Endothelial cell of umbilical vein (primary cell): ENCODE measurements around the gene ATAT1. TPM values are rescaled to one million over a fixed set of nuclear protein-coding genes. Genes with fewer than 3 reads are reported as not detected.

Source experiments
- BruUV-seq: library from RNA; stranded (reverse); fragments of 400-500 nt; replicated peaks from 2 replicates; lab custom pipeline; 2021; lab: Mats Ljungman, UMichigan
- CTCF ChIA-PET: fragments of 300-600, 350-600 bp; sonication (Branson Sonifier 250); formaldehyde crosslinking; loops from one replicate; lab custom pipeline; 2021; ENCODE audit warnings: antibody characterized with exemption, inconsistent platforms; lab: Charles Lee
- POLR2A ChIA-PET: fragments of 300-600, 350-600 bp; sonication (Branson Sonifier 250); formaldehyde crosslinking; loops from one replicate; lab custom pipeline; 2021; ENCODE audit warnings: antibody characterized with exemption, inconsistent platforms; lab: Charles Lee
- DNase-seq: peaks from one replicate; pipeline ENCODE4 v3.0.0-alpha.2; 2011; ENCODE audit warnings: low read depth, low spot score
- FAIRE-seq: peaks from 2 replicates; lab custom pipeline; 2011; peaks lifted over from hg19 to GRCh38; lab: Jason Lieb, UNC
- H2AFZ ChIP-seq: 2 replicates; pipeline ENCODE4 v1.6.0; 2012; ENCODE audit warnings: low read depth, low read length, control low read depth, inconsistent platforms
- H3K27ac ChIP-seq: 2 replicates; pipeline ENCODE4 v1.5.1; 2011; ENCODE audit warnings: low read depth, mild to moderate bottlenecking, control low read depth, low read length, moderate library complexity; ENCODE audit not compliant: insufficient read depth
- H3K27me3 ChIP-seq, 2 experiments: 2 replicates each; pipeline versions ENCODE4 v1.6.0 to v1.6.1; 2011; ENCODE audit warnings: low read length in 2 of 2, mixed read lengths in 1 of 2; ENCODE audit not compliant: control insufficient read depth in 2 of 2, insufficient read depth in 2 of 2
- H3K36me3 ChIP-seq, 2 experiments: 2 replicates in 1 of 2; 3 replicates in 1 of 2; pipeline ENCODE4 v1.5.1; 2011; ENCODE audit warnings: low read length in 2 of 2, mild to moderate bottlenecking in 1 of 2, moderate library complexity in 1 of 2; ENCODE audit not compliant: control insufficient read depth in 2 of 2, insufficient read depth in 2 of 2; ENCODE audit errors: extremely low read depth in 1 of 2
- H3K4me1 ChIP-seq: 3 replicates; pipeline ENCODE4 v1.5.1; 2011; ENCODE audit warnings: mild to moderate bottlenecking, low read length; ENCODE audit not compliant: control insufficient read depth, insufficient read depth; ENCODE audit errors: extremely low read depth
- H3K4me2 ChIP-seq: 2 replicates; pipeline ENCODE4 v1.6.1; 2011; ENCODE audit warnings: low read length, control low read depth, mixed read lengths; ENCODE audit not compliant: insufficient read depth
- H3K4me3 ChIP-seq, 3 experiments: fragments of 200-600 bp in 1 of 3; sonication (generic), shearing (Covaris generic) in 1 of 3; replicated peaks in 1 of 3; 2 replicates each; pipeline ENCODE4 v1.5.1; 2011 to 2016; ENCODE audit warnings: control low read depth in 3 of 3, low read length in 3 of 3, mild to moderate bottlenecking in 2 of 3, inconsistent platforms in 1 of 3, low read depth in 1 of 3, moderate library complexity in 1 of 3; ENCODE audit not compliant: insufficient read depth in 1 of 3
- H3K79me2 ChIP-seq: 2 replicates; pipeline ENCODE4 v1.6.0; 2012; ENCODE audit warnings: low read length, inconsistent platforms; ENCODE audit not compliant: control insufficient read depth, insufficient read depth
- H3K9ac ChIP-seq: replicated peaks from 2 replicates; pipeline ENCODE3; 2011; ENCODE audit warnings: low read length, control low read depth; ENCODE audit not compliant: insufficient read depth; ENCODE audit errors: extremely low read depth
- H3K9me1 ChIP-seq: replicated peaks from 3 replicates; pipeline ENCODE4 v1.6.0; 2011; ENCODE audit warnings: mild to moderate bottlenecking, low read length; ENCODE audit not compliant: control insufficient read depth, insufficient read depth; ENCODE audit errors: extremely low read depth
- H3K9me3 ChIP-seq: replicated peaks from 2 replicates; pipeline ENCODE4 v1.5.1; 2012; ENCODE audit warnings: low read length, inconsistent platforms; ENCODE audit not compliant: control insufficient read depth, insufficient read depth
- H4K20me1 ChIP-seq: replicated peaks from 2 replicates; pipeline ENCODE3; 2011; ENCODE audit warnings: mild to moderate bottlenecking, low read length; ENCODE audit not compliant: control insufficient read depth, insufficient read depth; ENCODE audit errors: extremely low read depth
- FOS ChIP-seq: IDR thresholded peaks from 2 replicates; pipeline ENCODE4 v1.6.1; 2011; ENCODE audit warnings: mild to moderate bottlenecking, low read length, moderate library complexity, borderline replicate concordance; ENCODE audit not compliant: insufficient read depth
- GATA2 ChIP-seq: IDR thresholded peaks from 2 replicates; pipeline ENCODE4 v1.7.0; 2011; ENCODE audit warnings: low read depth, mild to moderate bottlenecking, moderate library complexity, mixed read lengths, low read length; ENCODE audit not compliant: insufficient read length, insufficient read depth
- POLR2A ChIP-seq: IDR thresholded peaks from 2 replicates; pipeline ENCODE4 v1.6.1; 2012; ENCODE audit warnings: low read depth, mild to moderate bottlenecking, control low read depth, low read length
- POLR2AphosphoS5 ChIP-seq: IDR thresholded peaks from 2 replicates; pipeline ENCODE4 v1.6.1; 2012; ENCODE audit warnings: low read depth, mild to moderate bottlenecking, control low read depth, low read length, moderate library complexity; ENCODE audit not compliant: insufficient read depth
- dilution Hi-C: fragments of 300-500 bp; cut with MboI; formaldehyde crosslinking; loops from one replicate; pipeline ENCODE4 v1.15.0; 2019; ENCODE audit warnings: low sequenced_read_pairs; ENCODE audit not compliant: extremely low pct_ligation_motif_present
- intact Hi-C: fragments of 100-400 bp; cut with micrococcal nuclease; formaldehyde crosslinking; loops from one replicate; pipeline ENCODE4 v1.10.0; 2022
- polyA plus RNA-seq, 4 experiments: library from polyadenylated mRNA; depleted of rRNA in 3 of 4; stranded (reverse) in 3 of 4; unstranded in 1 of 4; fragments of >200 nt; gene quantifications; 2 replicates each; pipeline versions ENCODE4 v1.2.1 to v1.2.3, GENCODE V29; 2011 to 2012; ENCODE audit warnings: missing spikeins in 1 of 4
- total RNA-seq: library from RNA; stranded (reverse); gene quantifications from 2 replicates; pipeline ENCODE4 v1.2.3, GENCODE V29; 2021

Gene ATAT1
- total and polyA plus RNA-seq, 2 donors (not counting 3 experiments of a cell fraction or from before 2014, with no cell fraction given) = 17.4 to 18.4 TPM

GRCh38 chr6:30590509-30590908 is 36.2 kb upstream of the ATAT1 start:
- FAIRE-seq (no peak), DNase-seq (no peak)
- no peak overlapping the region for H3K4me2 ChIP-seq
- no peak overlapping the region for H3K4me3 ChIP-seq
- POLR2A ChIA-PET = no interaction called here
- H3K4me1 ChIP-seq = peaks cover 2% of the 10 kb centered on the region
- H2AFZ ChIP-seq = no peak overlapping the region
- peaks cover 26 to 32% of the 10 kb centered on the region in 2 experiments for H3K36me3 ChIP-seq
- TF ChIP-seq POLR2AphosphoS5 = no peak
- no peak for TF ChIP-seq POLR2A
- TF ChIP-seq GATA2 = no peak
- no peaks in the 10 kb centered on the region for H3K27me3 ChIP-seq
- no TSS peak for BruUV-seq
- no peaks in the 10 kb centered on the region for H3K9me3 ChIP-seq
- intact Hi-C loops = no loop called here
- no peaks in the 10 kb centered on the region for H3K9me1 ChIP-seq
- H3K9ac ChIP-seq = no peak overlapping the region
- CTCF ChIA-PET = interaction anchor here (1.0 to 2.2 kb wide), 7 partner anchors 8 to 140 kb away, joined by 3 to 13 read pairs (median 4); no protein-coding TSS in a partner anchor
- dilution Hi-C loops = no loop called here
- no peaks in the 10 kb centered on the region for H4K20me1 ChIP-seq
- H3K79me2 ChIP-seq = peaks cover 7% of the 10 kb centered on the region
- H3K27ac ChIP-seq = no peak overlapping the region

- Histone ChIP-seq H3K9ac (no peak overlapping the region), H3K9me1 (no peaks in the 10 kb centered on the region), H3K27ac (no peak overlapping the region), H3K4me2 (no peak overlapping the region), H3K36me3 (peaks cover 23 to 27% of the 10 kb centered on the region in 2 experiments), H3K4me1 (peaks cover 2% of the 10 kb centered on the region), H3K27me3 (no peaks in the 10 kb centered on the region), H4K20me1 (no peaks in the 10 kb centered on the region), H2AFZ (no peak overlapping the region), H3K79me2 (peaks cover 7% of the 10 kb centered on the region), H3K9me3 (no peaks in the 10 kb centered on the region), H3K4me3 (no peak overlapping the region)
- dilution Hi-C loops = no loop called here
- no peak for TF ChIP-seq FOS
- CTCF ChIA-PET = interaction anchor here (1.4 to 2.2 kb wide), 4 partner anchors 47 to 140 kb away, joined by 4 to 13 read pairs (median 10); no protein-coding TSS in a partner anchor
- POLR2A ChIA-PET = no interaction called here
- FAIRE-seq (no peak), DNase-seq (peak; percentile 49)
- intact Hi-C loops = no loop called here
- no TSS peak for BruUV-seq
Measured at GRCh38 chr6:30591008-30591407, 35.7 kb upstream of the ATAT1 start.
